ENCODE results near the gene TMEM53. TPM values are rescaled to one million over a fixed set of nuclear protein-coding genes. Genes with fewer than 3 reads are reported as not detected.

The TMEM53 gene
- total RNA-seq, 1 experiment from 2014 or later, result 9.3 TPM

DNA sequence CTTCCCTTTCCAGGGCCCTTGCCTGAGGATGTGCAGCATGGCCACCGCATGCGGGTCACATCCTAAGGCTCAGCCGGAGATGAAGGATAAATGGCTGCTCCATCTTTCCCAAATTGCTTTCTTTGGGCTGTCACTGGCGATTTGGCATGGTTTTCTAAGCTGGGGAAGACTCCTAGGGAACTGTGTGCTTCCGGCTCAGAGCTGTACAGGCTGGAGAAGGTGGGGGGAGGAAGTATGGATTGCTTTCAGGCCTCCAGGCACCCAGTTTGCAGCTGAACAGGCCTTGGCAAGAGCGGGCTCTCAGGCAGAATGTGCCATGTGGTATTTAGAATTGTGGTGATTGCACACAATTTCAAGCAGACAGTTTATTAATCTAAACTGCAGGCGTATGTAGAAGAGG, 48.9 kb downstream of the TMEM53 start:
- H3K9me3 ChIP-seq (ENCODE audit: low read length), result no peaks in the 10 kb centered on the region
- H3K27ac ChIP-seq (ENCODE audit: low read length), result no peak overlapping the region
- no peak overlapping the region for H3K4me2 ChIP-seq (ENCODE audit: low read length)
- H3K4me3 ChIP-seq (ENCODE audit: low read length), result no peak overlapping the region
- intact Hi-C loops (cut with micrococcal nuclease), result no loop called here
- H3K9me2 ChIP-seq (replicated peaks; ENCODE audit: low read length), result no peaks in the 10 kb centered on the region
- no peaks in the 10 kb centered on the region for H3K79me2 ChIP-seq (ENCODE audit: low read length)
- no peak for TF ChIP-seq EZH2 (IDR thresholded peaks at IDR 0.05; ENCODE audit: low read length, unreplicated experiment)
- TF ChIP-seq EZH2phosphoT487 (IDR thresholded peaks at IDR 0.05; ENCODE audit: borderline replicate concordance, low read length), result no peak
- TF ChIP-seq, protein P1, sequence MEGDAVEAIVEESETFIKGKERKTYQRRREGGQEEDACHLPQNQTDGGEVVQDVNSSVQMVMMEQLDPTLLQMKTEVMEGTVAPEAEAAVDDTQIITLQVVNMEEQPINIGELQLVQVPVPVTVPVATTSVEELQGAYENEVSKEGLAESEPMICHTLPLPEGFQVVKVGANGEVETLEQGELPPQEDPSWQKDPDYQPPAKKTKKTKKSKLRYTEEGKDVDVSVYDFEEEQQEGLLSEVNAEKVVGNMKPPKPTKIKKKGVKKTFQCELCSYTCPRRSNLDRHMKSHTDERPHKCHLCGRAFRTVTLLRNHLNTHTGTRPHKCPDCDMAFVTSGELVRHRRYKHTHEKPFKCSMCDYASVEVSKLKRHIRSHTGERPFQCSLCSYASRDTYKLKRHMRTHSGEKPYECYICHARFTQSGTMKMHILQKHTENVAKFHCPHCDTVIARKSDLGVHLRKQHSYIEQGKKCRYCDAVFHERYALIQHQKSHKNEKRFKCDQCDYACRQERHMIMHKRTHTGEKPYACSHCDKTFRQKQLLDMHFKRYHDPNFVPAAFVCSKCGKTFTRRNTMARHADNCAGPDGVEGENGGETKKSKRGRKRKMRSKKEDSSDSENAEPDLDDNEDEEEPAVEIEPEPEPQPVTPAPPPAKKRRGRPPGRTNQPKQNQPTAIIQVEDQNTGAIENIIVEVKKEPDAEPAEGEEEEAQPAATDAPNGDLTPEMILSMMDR (conservative IDR thresholded peaks at IDR 0.05; ENCODE audit: low read depth, low read length), result no peak
- H3K27me3 ChIP-seq (ENCODE audit: low read length), result no peaks in the 10 kb centered on the region
- ATAC-seq (no peak), DNase-seq (no peak)
- H4K20me1 ChIP-seq (ENCODE audit: low read length), result no peaks in the 10 kb centered on the region
- BruUV-seq (replicated peaks), result no TSS peak
- H3F3A ChIP-seq (ENCODE audit: low read length, unreplicated experiment), result peaks cover 12% of the 10 kb centered on the region
- H3K4me1 ChIP-seq (ENCODE audit: insufficient read depth, low read length), result peaks cover 23% of the 10 kb centered on the region
- ChIA-PET POLR2A (ENCODE audit: unreplicated experiment) (no interaction called here), CTCF (no interaction called here)
- no peak overlapping the region for H2AFZ ChIP-seq (ENCODE audit: low read length)
- H3K9ac ChIP-seq (ENCODE audit: low read length), result no peak overlapping the region
- no peaks in the 10 kb centered on the region for H3K36me3 ChIP-seq (ENCODE audit: low read depth, low read length)

DNA sequence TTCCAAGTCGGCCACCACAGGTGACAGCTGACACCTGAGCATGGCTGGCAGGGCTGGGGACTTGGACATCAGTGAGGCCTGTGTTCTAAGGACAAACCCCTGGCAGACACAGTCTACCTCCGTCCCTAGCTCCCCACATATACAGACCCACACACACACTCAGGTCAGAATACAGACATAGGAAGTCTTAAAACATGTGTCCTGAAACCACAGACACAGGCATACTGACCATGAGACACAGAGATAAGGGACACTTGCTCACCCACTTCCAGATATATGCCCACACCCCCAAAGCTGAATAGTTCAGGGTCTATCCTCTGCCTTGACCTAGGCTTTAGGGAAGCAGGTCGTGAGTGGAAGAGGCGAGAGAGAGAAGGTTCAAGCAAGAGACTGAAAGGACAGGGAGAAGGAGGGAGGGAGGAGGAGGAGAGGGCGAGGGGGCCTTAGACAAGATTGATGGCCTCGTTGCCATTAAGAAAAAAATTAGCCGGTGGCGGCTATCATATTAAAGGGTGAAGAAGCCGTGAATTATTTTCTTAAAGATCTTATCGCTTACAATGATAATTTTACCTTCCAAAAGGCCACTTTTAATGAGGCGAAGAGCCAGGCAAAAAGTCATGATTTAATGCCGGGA, 49.9 kb downstream of the TMEM53 start:
- POLR2A ChIA-PET (ENCODE audit: unreplicated experiment), result no interaction called here
- no TSS peak for BruUV-seq (replicated peaks)
- peaks cover 13% of the 10 kb centered on the region for H3K4me1 ChIP-seq (ENCODE audit: insufficient read depth, low read length)
- H3K4me2 ChIP-seq (ENCODE audit: low read length), result no peak overlapping the region
- no peaks in the 10 kb centered on the region for H3K36me3 ChIP-seq (ENCODE audit: low read depth, low read length)
- ATAC-seq (no peak), DNase-seq (no peak)
- no peaks in the 10 kb centered on the region for H3K9me2 ChIP-seq (replicated peaks; ENCODE audit: low read length)
- H4K20me1 ChIP-seq (ENCODE audit: low read length), result no peaks in the 10 kb centered on the region
- intact Hi-C loops (cut with micrococcal nuclease), result no loop called here
- H3K27me3 ChIP-seq (ENCODE audit: low read length), result no peaks in the 10 kb centered on the region
- peaks cover 3% of the 10 kb centered on the region for H3F3A ChIP-seq (ENCODE audit: low read length, unreplicated experiment)
- CTCF ChIA-PET, result no interaction called here
- H2AFZ ChIP-seq (ENCODE audit: low read length), result no peak overlapping the region
- H3K79me2 ChIP-seq (ENCODE audit: low read length), result no peaks in the 10 kb centered on the region
- H3K27ac ChIP-seq (ENCODE audit: low read length), result no peak overlapping the region
- TF ChIP-seq EZH2 (IDR thresholded peaks at IDR 0.05; ENCODE audit: low read length, unreplicated experiment) (no peak), EZH2phosphoT487 (IDR thresholded peaks at IDR 0.05; ENCODE audit: borderline replicate concordance, low read length) (no peak)
- TF ChIP-seq, protein P1 (conservative IDR thresholded peaks at IDR 0.05; ENCODE audit: low read depth, low read length), result no peak
- no peaks in the 10 kb centered on the region for H3K9me3 ChIP-seq (ENCODE audit: low read length)
- H3K4me3 ChIP-seq (ENCODE audit: low read length), result no peak overlapping the region
- H3K9ac ChIP-seq (ENCODE audit: low read length), result no peak overlapping the region

DNA sequence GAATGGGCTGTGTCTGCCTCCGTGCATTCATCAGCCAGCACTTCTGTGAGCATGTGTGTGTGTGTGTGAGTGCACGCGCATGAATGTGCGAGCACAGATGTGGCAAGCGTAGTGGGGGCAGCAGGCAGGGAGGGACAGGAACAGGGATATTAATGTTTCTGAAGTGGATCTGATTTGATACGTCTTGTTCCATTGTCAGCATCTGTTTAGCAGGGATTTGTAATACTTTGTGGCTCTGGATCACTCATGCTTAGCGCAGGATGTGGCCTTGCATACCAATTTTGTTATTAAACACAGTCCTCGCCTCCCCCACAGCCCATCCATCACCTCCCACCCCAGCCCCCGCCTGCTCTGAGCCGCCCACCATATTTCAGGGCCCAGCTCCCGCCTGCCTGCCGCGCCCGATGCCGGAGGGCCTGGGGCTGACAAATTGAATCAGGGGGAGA, 52.4 kb downstream of the TMEM53 start:
- BruUV-seq (replicated peaks), result no TSS peak
- H3K36me3 ChIP-seq (ENCODE audit: low read depth, low read length), result no peaks in the 10 kb centered on the region
- DNase-seq (no peak), ATAC-seq (no peak)
- H3K4me3 ChIP-seq (ENCODE audit: low read length), result no peak overlapping the region
- TF ChIP-seq, protein P1 (conservative IDR thresholded peaks at IDR 0.05; ENCODE audit: low read depth, low read length), result no peak
- TF ChIP-seq EZH2phosphoT487 (IDR thresholded peaks at IDR 0.05; ENCODE audit: borderline replicate concordance, low read length) (no peak), EZH2 (IDR thresholded peaks at IDR 0.05; ENCODE audit: low read length, unreplicated experiment) (no peak)
- H3F3A ChIP-seq (ENCODE audit: low read length, unreplicated experiment), result no peaks in the 10 kb centered on the region
- H4K20me1 ChIP-seq (ENCODE audit: low read length), result no peaks in the 10 kb centered on the region
- CTCF ChIA-PET, result no interaction called here
- no peaks in the 10 kb centered on the region for H3K79me2 ChIP-seq (ENCODE audit: low read length)
- H3K4me1 ChIP-seq (ENCODE audit: insufficient read depth, low read length), result no peaks in the 10 kb centered on the region
- H2AFZ ChIP-seq (ENCODE audit: low read length), result no peak overlapping the region
- H3K9me3 ChIP-seq (ENCODE audit: low read length), result no peaks in the 10 kb centered on the region
- POLR2A ChIA-PET (ENCODE audit: unreplicated experiment), result no interaction called here
- H3K4me2 ChIP-seq (ENCODE audit: low read length), result no peak overlapping the region
- no peak overlapping the region for H3K9ac ChIP-seq (ENCODE audit: low read length)
- intact Hi-C loops (cut with micrococcal nuclease), result no loop called here
- no peak overlapping the region for H3K27ac ChIP-seq (ENCODE audit: low read length)
- no peaks in the 10 kb centered on the region for H3K27me3 ChIP-seq (ENCODE audit: low read length)
- no peaks in the 10 kb centered on the region for H3K9me2 ChIP-seq (replicated peaks; ENCODE audit: low read length)
